Caco-2 (cell line): Measurements from ENCODE around the gene SLC22A6. TPM values are rescaled to one million over a fixed set of nuclear protein-coding genes. Genes with fewer than 3 reads are reported as not detected.

Experiments used
- BruUV-seq: library from RNA; stranded (reverse); fragments of 400-500 nt; replicated peaks from 2 replicates; lab custom pipeline; 2021; lab: Mats Ljungman, UMichigan
- CTCF ChIA-PET: fragments of 300-600 bp; sonication (Branson Sonifier 250); formaldehyde crosslinking; loops from one replicate; lab custom pipeline; 2022; ENCODE audit warnings: antibody characterized with exemption; lab: Charles Lee
- POLR2A ChIA-PET: fragments of 300-600 bp; sonication (Branson Sonifier 250); formaldehyde crosslinking; loops from one replicate; lab custom pipeline; 2022; ENCODE audit warnings: antibody characterized with exemption; lab: Charles Lee
- DNase-seq, 2 experiments: peaks; one replicate each; pipeline versions ENCODE4 v3.0.0 to v3.0.0-alpha.2; 2020 to 2022
- H3K27me3 ChIP-seq: replicated peaks from 2 replicates; pipeline ENCODE4 v1.6.0; 2011; ENCODE audit warnings: low read length; ENCODE audit not compliant: control insufficient read depth, insufficient read depth
- H3K36me3 ChIP-seq: 2 replicates; pipeline ENCODE4 v1.5.1; 2011; ENCODE audit warnings: low read length; ENCODE audit not compliant: control insufficient read depth, insufficient read depth
- H3K4me1 ChIP-seq: fragments of 250-450 bp; sonication (Bioruptor Pico); 2 replicates; pipeline ENCODE4 v1.5.1; 2020; ENCODE audit warnings: mild to moderate bottlenecking
- H3K4me3 ChIP-seq: 2 replicates; pipeline ENCODE4 v1.5.1; 2011; ENCODE audit warnings: low read depth, mild to moderate bottlenecking, control low read depth, low read length
- H3K9me3 ChIP-seq: fragments of 250-450 bp; sonication (Bioruptor Pico); 2 replicates; pipeline ENCODE4 v1.5.1; 2020; ENCODE audit warnings: mild to moderate bottlenecking, moderate library complexity
- H3K27ac Mint-ChIP-seq: one replicate; pipeline ENCODE4 v1.8.0; 2022; ENCODE audit warnings: mixed read lengths; ENCODE audit not compliant: unreplicated experiment
- H3K27me3 Mint-ChIP-seq: one replicate; pipeline ENCODE4 v1.8.0; 2022; ENCODE audit warnings: mixed read lengths; ENCODE audit not compliant: insufficient read depth, unreplicated experiment
- H3K36me3 Mint-ChIP-seq: one replicate; pipeline ENCODE4 v1.8.0; 2022; ENCODE audit warnings: mild to moderate bottlenecking, mixed read lengths; ENCODE audit not compliant: insufficient read depth, unreplicated experiment
- H3K4me1 Mint-ChIP-seq: one replicate; pipeline ENCODE4 v1.8.0; 2022; ENCODE audit warnings: low read depth, mixed read lengths; ENCODE audit not compliant: unreplicated experiment
- H3K4me3 Mint-ChIP-seq: one replicate; pipeline ENCODE4 v1.8.0; 2022; ENCODE audit warnings: mild to moderate bottlenecking, moderate library complexity, mixed read lengths; ENCODE audit not compliant: unreplicated experiment
- H3K9me3 Mint-ChIP-seq: one replicate; pipeline ENCODE4 v1.8.0; 2022; ENCODE audit warnings: mixed read lengths; ENCODE audit not compliant: unreplicated experiment
- intact Hi-C: fragments of 100-400 bp; cut with micrococcal nuclease; formaldehyde crosslinking; loops from one replicate; pipeline ENCODE4 v1.10.0; 2022; ENCODE audit not compliant: unreplicated experiment
- total RNA-seq: library from RNA; stranded (reverse); gene quantifications from 2 replicates; pipeline ENCODE4 v1.2.3, GENCODE V29; 2022
- TF ChIP-seq, protein P1 (sequence below), 2 experiments: fragments of 200-600 bp in 1 of 2; IDR thresholded peaks; 1 replicate in 1 of 2; 2 replicates in 1 of 2; pipeline versions ENCODE4 v1.5.1 to v1.8.0; 2011 to 2022; ENCODE audit warnings: antibody characterized with exemption in 1 of 2, control low read depth in 1 of 2, inconsistent platforms in 1 of 2, low read depth in 1 of 2, low read length in 1 of 2, mild to moderate bottlenecking in 1 of 2, moderate library complexity in 1 of 2; ENCODE audit not compliant: insufficient read depth in 1 of 2, severe bottlenecking in 1 of 2, unreplicated experiment in 1 of 2

Gene SLC22A6
- total RNA-seq, 1 experiment from 2014 or later: not detected

DNA sequence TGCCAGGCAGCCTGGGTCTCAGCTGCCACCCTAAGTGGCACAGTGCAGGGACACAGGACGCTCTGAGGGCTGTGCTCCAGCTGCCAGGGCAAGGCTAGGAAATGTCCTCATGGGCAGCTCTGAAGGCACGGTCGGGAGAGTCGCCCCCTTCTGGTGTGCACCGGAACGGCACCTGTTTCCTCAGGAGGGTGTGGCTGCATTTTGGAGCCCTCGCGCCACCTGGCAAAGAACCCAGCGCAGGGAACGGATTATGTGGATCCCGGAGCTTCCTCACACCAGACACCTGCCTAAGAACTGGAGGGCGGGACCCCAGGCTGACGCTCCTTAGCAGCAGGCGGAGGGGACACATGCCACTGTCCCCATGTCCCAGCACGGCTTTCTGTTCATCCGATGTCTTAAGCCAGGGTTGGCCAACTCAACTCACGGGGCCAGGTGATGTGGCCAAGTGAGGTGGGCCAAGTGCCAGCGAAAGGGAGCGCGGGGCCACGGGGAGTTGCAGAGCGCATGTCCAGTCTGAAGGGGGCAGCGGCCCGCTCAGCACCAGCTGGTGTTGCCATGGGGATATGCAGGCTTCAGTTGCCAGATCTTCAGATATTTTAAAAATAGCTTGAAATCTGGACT, 36.0 kb upstream of the SLC22A6 start:
- DNase-seq: peak in 1 of 2 experiments; percentile 27
- CTCF ChIA-PET: interaction anchor here (0.7 to 5.5 kb wide), 3 partner anchors 15 to 249 kb away, joined by 3 to 103 read pairs (median 3); partner anchors contain the start of gene TAF6L
- H3K4me3 ChIP-seq: no peak overlapping the region

DNA sequence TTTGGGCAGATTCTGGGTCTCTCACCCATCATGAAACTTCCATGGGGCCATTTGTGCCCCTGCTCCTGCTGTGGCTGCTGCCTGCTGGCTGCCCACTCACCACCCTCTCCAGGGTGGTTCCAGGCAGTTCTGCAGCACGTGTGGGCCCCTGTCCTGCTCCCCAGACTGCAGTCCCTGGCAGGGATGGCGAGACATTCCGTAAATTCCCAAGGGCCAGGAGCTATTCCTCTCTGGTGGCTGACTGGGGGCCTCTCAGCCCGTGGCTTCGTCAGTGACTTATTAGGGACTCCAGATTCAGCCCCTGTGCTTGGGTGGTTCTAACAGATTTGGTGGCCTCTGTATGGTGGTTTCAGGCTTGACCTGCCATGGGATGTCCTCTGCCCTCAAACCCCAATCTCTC, 34.7 kb upstream of the SLC22A6 start:
- no TSS peak for BruUV-seq

More for the DNA sequence above, 36.0 kb upstream of the SLC22A6 start:
- H3K36me3 Mint-ChIP-seq: no peaks in the 10 kb centered on the region
- H3K27me3 ChIP-seq: no peaks in the 10 kb centered on the region
- intact Hi-C loops: no loop called here
- TF ChIP-seq, protein P1, sequence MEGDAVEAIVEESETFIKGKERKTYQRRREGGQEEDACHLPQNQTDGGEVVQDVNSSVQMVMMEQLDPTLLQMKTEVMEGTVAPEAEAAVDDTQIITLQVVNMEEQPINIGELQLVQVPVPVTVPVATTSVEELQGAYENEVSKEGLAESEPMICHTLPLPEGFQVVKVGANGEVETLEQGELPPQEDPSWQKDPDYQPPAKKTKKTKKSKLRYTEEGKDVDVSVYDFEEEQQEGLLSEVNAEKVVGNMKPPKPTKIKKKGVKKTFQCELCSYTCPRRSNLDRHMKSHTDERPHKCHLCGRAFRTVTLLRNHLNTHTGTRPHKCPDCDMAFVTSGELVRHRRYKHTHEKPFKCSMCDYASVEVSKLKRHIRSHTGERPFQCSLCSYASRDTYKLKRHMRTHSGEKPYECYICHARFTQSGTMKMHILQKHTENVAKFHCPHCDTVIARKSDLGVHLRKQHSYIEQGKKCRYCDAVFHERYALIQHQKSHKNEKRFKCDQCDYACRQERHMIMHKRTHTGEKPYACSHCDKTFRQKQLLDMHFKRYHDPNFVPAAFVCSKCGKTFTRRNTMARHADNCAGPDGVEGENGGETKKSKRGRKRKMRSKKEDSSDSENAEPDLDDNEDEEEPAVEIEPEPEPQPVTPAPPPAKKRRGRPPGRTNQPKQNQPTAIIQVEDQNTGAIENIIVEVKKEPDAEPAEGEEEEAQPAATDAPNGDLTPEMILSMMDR (IDR thresholded peaks at IDR 0.05; ENCODE audit: insufficient read depth in 1 of 2, low read depth in 1 of 2, low read length in 1 of 2, severe bottlenecking in 1 of 2, unreplicated experiment in 1 of 2): peak; percentile 38 to 62
- H3K27ac Mint-ChIP-seq: no peak overlapping the region
- H3K9me3 ChIP-seq: no peaks in the 10 kb centered on the region
- peaks cover 4% of the 10 kb centered on the region; the same call in 1 of the 2 replicates for H3K4me1 ChIP-seq
- H3K27me3 Mint-ChIP-seq: no peaks in the 10 kb centered on the region
- BruUV-seq: no TSS peak
- peaks cover 9% of the 10 kb centered on the region for H3K9me3 Mint-ChIP-seq
- POLR2A ChIA-PET: no interaction called here
- H3K4me3 Mint-ChIP-seq: no peak overlapping the region
- H3K4me1 Mint-ChIP-seq: peaks cover 6% of the 10 kb centered on the region
- no peaks in the 10 kb centered on the region for H3K36me3 ChIP-seq

DNA sequence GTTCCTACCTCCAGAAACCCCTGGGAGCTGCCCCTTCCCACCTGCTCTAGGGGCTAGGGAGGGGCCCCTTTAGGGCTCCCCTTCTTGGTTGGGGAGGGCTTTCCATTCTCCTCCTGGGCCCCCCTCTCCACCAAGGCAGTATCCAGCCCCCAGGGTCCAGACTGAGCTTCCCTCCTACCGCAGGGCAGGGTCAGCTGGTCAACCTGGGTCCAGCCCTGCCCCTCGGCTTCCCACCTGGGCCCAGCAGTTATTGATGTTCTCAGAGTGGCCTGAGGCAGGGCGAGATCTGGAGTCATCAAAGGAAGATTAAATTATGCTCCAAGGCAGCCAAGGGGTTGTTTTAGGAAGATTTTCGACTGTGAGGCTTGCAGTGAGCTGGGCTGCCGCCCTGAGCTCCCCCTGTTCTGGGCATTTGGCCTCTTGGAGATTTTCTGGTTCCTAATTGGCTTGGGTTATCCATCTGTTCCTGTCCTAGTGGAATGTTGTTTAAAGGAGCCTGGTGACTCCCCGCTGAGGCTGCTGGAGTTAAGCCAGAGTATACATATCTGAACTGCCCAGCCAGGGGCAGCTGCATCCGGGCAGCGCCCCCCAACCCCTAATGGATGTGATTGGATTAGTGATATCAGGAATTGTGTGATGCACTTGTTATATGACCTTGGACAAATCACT, 32.7 kb upstream of the SLC22A6 start:
- Mint-ChIP-seq H3K4me3 (no peak overlapping the region), H3K9me3 (no peaks in the 10 kb centered on the region), H3K4me1 (peaks cover 13% of the 10 kb centered on the region), H3K27ac (no peak overlapping the region), H3K27me3 (no peaks in the 10 kb centered on the region), H3K36me3 (no peaks in the 10 kb centered on the region)
- ChIA-PET CTCF (interaction anchor here (0.6 kb wide), 1 partner anchor 346 kb away, joined by 3 read pairs; the partner anchor contains the start of gene UQCC3), POLR2A (no interaction called here)
- TF ChIP-seq, protein P1 (IDR thresholded peaks at IDR 0.05; ENCODE audit: insufficient read depth in 1 of 2, low read depth in 1 of 2, low read length in 1 of 2, severe bottlenecking in 1 of 2, unreplicated experiment in 1 of 2): no peak
- no peaks in the 10 kb centered on the region for H3K36me3 ChIP-seq
- no peak overlapping the region for H3K4me3 ChIP-seq
- no peak for DNase-seq
- H3K4me1 ChIP-seq: peaks cover 14% of the 10 kb centered on the region
- H3K27me3 ChIP-seq: no peaks in the 10 kb centered on the region
- H3K9me3 ChIP-seq: no peaks in the 10 kb centered on the region
- intact Hi-C loops: no loop called here
- BruUV-seq: no TSS peak

More for the DNA sequence above, 34.7 kb upstream of the SLC22A6 start:
- H3K4me1 Mint-ChIP-seq: peaks cover 14% of the 10 kb centered on the region
- intact Hi-C loops: no loop called here
- H3K4me1 ChIP-seq: peaks cover 10% of the 10 kb centered on the region
- no peaks in the 10 kb centered on the region for H3K27me3 Mint-ChIP-seq
- DNase-seq: no peak
- H3K27ac Mint-ChIP-seq: no peak overlapping the region
- H3K4me3 ChIP-seq: no peak overlapping the region
- H3K27me3 ChIP-seq: no peaks in the 10 kb centered on the region
- H3K4me3 Mint-ChIP-seq: no peak overlapping the region
- H3K36me3 Mint-ChIP-seq: no peaks in the 10 kb centered on the region
- H3K36me3 ChIP-seq: no peaks in the 10 kb centered on the region
- no peaks in the 10 kb centered on the region for H3K9me3 Mint-ChIP-seq
- no peaks in the 10 kb centered on the region for H3K9me3 ChIP-seq
- POLR2A ChIA-PET: no interaction called here
- TF ChIP-seq, protein P1 (IDR thresholded peaks at IDR 0.05; ENCODE audit: insufficient read depth in 1 of 2, low read depth in 1 of 2, low read length in 1 of 2, severe bottlenecking in 1 of 2, unreplicated experiment in 1 of 2): no peak
- CTCF ChIA-PET: interaction anchor here (1.1 to 5.5 kb wide), 3 partner anchors 14 to 114 kb away, joined by 3 to 103 read pairs (median 3); no protein-coding TSS in a partner anchor
